Esophagus muscularis mucosa (tissue), 4 donors: Measurements from ENCODE around the gene XDH. TPM values are rescaled to one million over a fixed set of nuclear protein-coding genes. Genes with fewer than 3 reads are reported as not detected.

Experiments used
- DNase-seq: peaks from one replicate; pipeline ENCODE4 v3.0.0-alpha.2; 2017; ENCODE audit errors: extremely low spot score
- H3K27ac ChIP-seq, 4 donors: fragments of 200-600 bp; sonication (generic); replicated peaks in 1 of 4; 1 replicate in 3 of 4; 2 replicates in 1 of 4; pipeline ENCODE4 v1.5.1; 2016 to 2019; ENCODE audit warnings: mild to moderate bottlenecking in 1 of 4
- H3K27me3 ChIP-seq, 4 donors: fragments of 200-600 bp; sonication (generic); one replicate each; pipeline versions ENCODE4 v1.5.1 to v1.6.0; 2016 to 2019
- H3K36me3 ChIP-seq, 4 donors: fragments of 200-600 bp; sonication (generic); one replicate each; pipeline ENCODE4 v1.5.1; 2016 to 2019
- H3K4me1 ChIP-seq, 4 donors: fragments of 200-600 bp; sonication (generic); one replicate each; pipeline ENCODE4 v1.5.1; 2016 to 2019
- H3K4me3 ChIP-seq, 4 donors: fragments of 200-600 bp; sonication (generic); 1 replicate in 2 of 4; 2 replicates in 2 of 4; pipeline ENCODE4 v1.5.1; 2016 to 2019; ENCODE audit warnings: mild to moderate bottlenecking in 4 of 4, moderate library complexity in 1 of 4
- H3K9me3 ChIP-seq, 4 donors: fragments of 200-600 bp; sonication (generic); 1 replicate in 3 of 4; 2 replicates in 1 of 4; pipeline ENCODE4 v1.5.1; 2016 to 2019
- CTCF ChIP-seq, 3 experiments: fragments of 200-600 bp in 2 of 3; fragments of 450-650 bp in 1 of 3; sonication (generic) in 2 of 3; IDR thresholded peaks; one replicate each; pipeline ENCODE4 v1.5.1; 2017 to 2019; ENCODE audit warnings: antibody characterized with exemption in 3 of 3, mild to moderate bottlenecking in 2 of 3, moderate library complexity in 1 of 3
- EP300 ChIP-seq: sonication (generic); formaldehyde crosslinking; IDR thresholded peaks from one replicate; pipeline ENCODE4 v1.6.1; 2017; ENCODE audit warnings: antibody characterized with exemption
- POLR2A ChIP-seq: fragments of 450-650 bp; IDR thresholded peaks from one replicate; pipeline ENCODE4 v1.6.1; 2017; ENCODE audit warnings: antibody characterized with exemption, moderate library complexity, mild to moderate bottlenecking, low read depth
- POLR2AphosphoS5 ChIP-seq, 2 donors: sonication (generic); formaldehyde crosslinking; IDR thresholded peaks; one replicate each; pipeline ENCODE4 v1.6.1; 2017; ENCODE audit warnings: antibody characterized with exemption in 2 of 2
- WGBS: methylation state at CpG from one replicate; pipeline ENCODE4 v1.1.5; 2018; 5-methylcytosine and 5-hydroxymethylcytosine counted together
- intact Hi-C: fragments of 100-400 bp; cut with DNase I; formaldehyde crosslinking; loops from one replicate; pipeline ENCODE4 v1.15.1; 2023
- total RNA-seq, 4 donors: library from RNA; depleted of rRNA; stranded (reverse); fragments of >200 nt; gene quantifications; one replicate each; pipeline versions ENCODE4 v1.1.0 to v1.2.1, GENCODE V29; 2016

The XDH gene
- total RNA-seq, 4 donors from 2014 or later: 0.17 TPM; not detected in 3

- H3K27me3 ChIP-seq: no peaks in the 10 kb centered on the region
- H3K4me3 ChIP-seq: no peak overlapping the region
- TF ChIP-seq POLR2AphosphoS5 (IDR thresholded peaks at IDR 0.05): no peak
- no peak for TF ChIP-seq CTCF (IDR thresholded peaks at IDR 0.05)
- no peak for TF ChIP-seq POLR2A
- 48% methylated on average over 3 of the region's 3 CpGs for WGBS
- H3K4me1 ChIP-seq: no peaks in the 10 kb centered on the region
- H3K27ac ChIP-seq: no peak overlapping the region
- no peaks in the 10 kb centered on the region for H3K9me3 ChIP-seq
- no peak for DNase-seq
- H3K36me3 ChIP-seq: no peaks in the 10 kb centered on the region
- intact Hi-C loops: no loop called here
Measured at GRCh38 chr2:31434911-31435310, 20.4 kb upstream of the XDH start.

- 82% methylated on average over 3 of the region's 3 CpGs for WGBS
- Histone ChIP-seq H3K4me1 (no peaks in the 10 kb centered on the region), H3K36me3 (no peaks in the 10 kb centered on the region), H3K4me3 (no peak overlapping the region), H3K9me3 (no peaks in the 10 kb centered on the region), H3K27me3 (no peaks in the 10 kb centered on the region), H3K27ac (no peak overlapping the region)
- TF ChIP-seq POLR2A (no peak), POLR2AphosphoS5 (IDR thresholded peaks at IDR 0.05) (no peak), CTCF (IDR thresholded peaks at IDR 0.05) (no peak), EP300 (no peak)
- DNase-seq: no peak
- intact Hi-C loops: no loop called here
Measured at GRCh38 chr2:31433541-31433940, 19.0 kb upstream of the XDH start.

- Histone ChIP-seq H3K27me3 (no peaks in the 10 kb centered on the region), H3K36me3 (no peaks in the 10 kb centered on the region), H3K4me1 (no peaks in the 10 kb centered on the region), H3K27ac (no peak overlapping the region), H3K4me3 (no peak overlapping the region), H3K9me3 (no peaks in the 10 kb centered on the region)
- intact Hi-C loops: no loop called here
- 84% methylated on average over 9 of the region's 9 CpGs for WGBS
- no peak for DNase-seq
- TF ChIP-seq POLR2AphosphoS5 (IDR thresholded peaks at IDR 0.05): no peak
- TF ChIP-seq POLR2A: no peak
- no peak for TF ChIP-seq EP300
- TF ChIP-seq CTCF (IDR thresholded peaks at IDR 0.05): no peak
Measured at GRCh38 chr2:31430439-31431165, 16.1 kb upstream of the XDH start.

- Histone ChIP-seq H3K27ac (no peak overlapping the region), H3K4me1 (no peaks in the 10 kb centered on the region), H3K9me3 (no peaks in the 10 kb centered on the region), H3K4me3 (no peak overlapping the region), H3K27me3 (no peaks in the 10 kb centered on the region), H3K36me3 (no peaks in the 10 kb centered on the region)
- WGBS: 84% methylated on average over 5 of the region's 5 CpGs
- peak; percentile 53 for DNase-seq
- intact Hi-C loops: no loop called here
- TF ChIP-seq POLR2A (no peak), CTCF (IDR thresholded peaks at IDR 0.05) (no peak), POLR2AphosphoS5 (IDR thresholded peaks at IDR 0.05) (no peak), EP300 (no peak)
Measured at GRCh38 chr2:31429759-31430438, 15.4 kb upstream of the XDH start.
